Measurements from ENCODE around the gene TTC8. TPM values are rescaled to one million over a fixed set of nuclear protein-coding genes. Genes with fewer than 3 reads are reported as not detected.
A peak's percentile ranks its signal among the peaks of the same experiment; 100 is the strongest.
"Not testable (repeated sequence)": the region's sequence is repeated elsewhere in the genome, so short reads cannot be mapped to it uniquely, and the experiment has no call there.

The TTC8 gene
- total RNA-seq, 1 donor from 2014 or later, result 24.7 TPM

- no peak overlapping the region for H3K27ac Mint-ChIP-seq (ENCODE audit: unreplicated experiment)
- DNase-seq (ENCODE audit: low read depth, low spot score), result no peak
- H3K36me3 Mint-ChIP-seq (ENCODE audit: low read depth), result peaks cover 13% of the 10 kb centered on the region
- no peak for TF ChIP-seq CTCF (conservative IDR thresholded peaks at IDR 0.05)
- H3K4me3 Mint-ChIP-seq, result no peak overlapping the region
- no peaks in the 10 kb centered on the region for H3K9me3 Mint-ChIP-seq
- H3K27me3 Mint-ChIP-seq (ENCODE audit: low read depth), result no peaks in the 10 kb centered on the region
- no peaks in the 10 kb centered on the region for H3K4me1 Mint-ChIP-seq
Measured at GRCh38 chr14:88853129-88853528, 28.7 kb downstream of the TTC8 start.

GRCh38 chr14:88856786-88857366 lies 32.4 kb downstream of the TTC8 start:
- Mint-ChIP-seq H3K4me3 (no peak overlapping the region), H3K27me3 (ENCODE audit: low read depth) (no peaks in the 10 kb centered on the region), H3K36me3 (ENCODE audit: low read depth) (peaks cover 27% of the 10 kb centered on the region), H3K9me3 (peaks cover 4% of the 10 kb centered on the region), H3K4me1 (no peaks in the 10 kb centered on the region), H3K27ac (ENCODE audit: unreplicated experiment) (no peak overlapping the region)
- no peak for TF ChIP-seq CTCF (conservative IDR thresholded peaks at IDR 0.05)
- no peak for DNase-seq (ENCODE audit: low read depth, low spot score)

- not testable (repeated sequence) for H3K27ac Mint-ChIP-seq (ENCODE audit: unreplicated experiment); H3K4me1 Mint-ChIP-seq; DNase-seq (ENCODE audit: low read depth, low spot score); H3K4me3 Mint-ChIP-seq; H3K9me3 Mint-ChIP-seq; H3K27me3 Mint-ChIP-seq (ENCODE audit: low read depth)
- H3K36me3 Mint-ChIP-seq (ENCODE audit: low read depth), result peaks cover 30% of the 10 kb centered on the region
Measured at GRCh38 chr14:88857861-88858260, 33.4 kb downstream of the TTC8 start.

- H3K27me3 Mint-ChIP-seq (ENCODE audit: low read depth); H3K4me1 Mint-ChIP-seq; H3K4me3 Mint-ChIP-seq; DNase-seq (ENCODE audit: low read depth, low spot score); H3K9me3 Mint-ChIP-seq: not testable (repeated sequence)
- Mint-ChIP-seq H3K36me3 (ENCODE audit: low read depth) (peaks cover 28% of the 10 kb centered on the region), H3K27ac (ENCODE audit: unreplicated experiment) (peak overlapping the region; percentile 70)
Measured at GRCh38 chr14:88859118-88859517, 34.7 kb downstream of the TTC8 start.

- Mint-ChIP-seq H3K4me3 (no peak overlapping the region), H3K4me1 (peaks cover 23% of the 10 kb centered on the region), H3K27ac (ENCODE audit: unreplicated experiment) (no peak overlapping the region), H3K9me3 (peaks cover 4% of the 10 kb centered on the region), H3K36me3 (ENCODE audit: low read depth) (peaks cover 20% of the 10 kb centered on the region), H3K27me3 (ENCODE audit: low read depth) (no peaks in the 10 kb centered on the region)
- DNase-seq (ENCODE audit: low read depth, low spot score), result no peak
- no peak for TF ChIP-seq CTCF (conservative IDR thresholded peaks at IDR 0.05)
Measured at GRCh38 chr14:88863167-88863566, 38.7 kb downstream of the TTC8 start.

GRCh38 chr14:88864198-88864597 lies 39.7 kb downstream of the TTC8 start:
- no peak for TF ChIP-seq CTCF (conservative IDR thresholded peaks at IDR 0.05)
- H3K27ac Mint-ChIP-seq (ENCODE audit: unreplicated experiment), result peak overlapping the region; percentile 4

More at GRCh38 chr14:88864198-88864597, 39.7 kb downstream of the TTC8 start:
- no peaks in the 10 kb centered on the region for H3K27me3 Mint-ChIP-seq (ENCODE audit: low read depth)
- peaks cover 16% of the 10 kb centered on the region for H3K36me3 Mint-ChIP-seq (ENCODE audit: low read depth)
- peaks cover 1% of the 10 kb centered on the region for H3K9me3 Mint-ChIP-seq
- DNase-seq (ENCODE audit: low read depth, low spot score), result no peak
- peaks cover 23% of the 10 kb centered on the region for H3K4me1 Mint-ChIP-seq
- H3K4me3 Mint-ChIP-seq, result no peak overlapping the region
